ENCODE results near the gene CLSTN1. TPM values are rescaled to one million over a fixed set of nuclear protein-coding genes. Genes with fewer than 3 reads are reported as not detected.

Gene CLSTN1
- total RNA-seq, 1 donor from 2014 or later: 181 TPM

- Mint-ChIP-seq H3K4me1 (ENCODE audit: low read depth, unreplicated experiment) (peaks cover 7% of the 10 kb centered on the region), H3K9me3 (ENCODE audit: unreplicated experiment) (no peaks in the 10 kb centered on the region)
These were observed 8.6 kb downstream of the CLSTN1 start for GRCh38 chr1:9815150-9815549.

GRCh38 chr1:9814619-9815018, 9.1 kb downstream of the CLSTN1 start:
- Histone ChIP-seq H3K36me3 (ENCODE audit: insufficient read depth, low read length) (no peaks in the 10 kb centered on the region), H3K9ac (ENCODE audit: low read length) (no peak overlapping the region), H3K79me2 (ENCODE audit: insufficient read depth, low read length) (peaks cover 78% of the 10 kb centered on the region), H3K27ac (ENCODE audit: low read depth, low read length) (no peak overlapping the region), H3K4me1 (ENCODE audit: insufficient read depth, low read length) (no peaks in the 10 kb centered on the region), H3K27me3 (ENCODE audit: insufficient read depth, low read length) (no peaks in the 10 kb centered on the region), H4K20me1 (ENCODE audit: insufficient read depth, low read length) (peaks cover 62% of the 10 kb centered on the region), H3K4me2 (ENCODE audit: low read length) (no peak overlapping the region), H3K4me3 (ENCODE audit: insufficient read depth, low read depth, low read length) (no peak overlapping the region), H2AFZ (ENCODE audit: low read depth, low read length) (no peak overlapping the region), H3K9me3 (ENCODE audit: insufficient read depth, low read depth, low read length) (no peaks in the 10 kb centered on the region)
- FAIRE-seq (no peak), DNase-seq (ENCODE audit: low read depth) (no peak)
- H3K4me3 Mint-ChIP-seq (ENCODE audit: unreplicated experiment): no peak overlapping the region
- H3K27ac Mint-ChIP-seq (ENCODE audit: unreplicated experiment): no peak overlapping the region
- H3K27me3 Mint-ChIP-seq (ENCODE audit: low read depth, unreplicated experiment): no peaks in the 10 kb centered on the region
- H3K4me1 Mint-ChIP-seq (ENCODE audit: low read depth, unreplicated experiment): peaks cover 7% of the 10 kb centered on the region
- TF ChIP-seq, protein P1, sequence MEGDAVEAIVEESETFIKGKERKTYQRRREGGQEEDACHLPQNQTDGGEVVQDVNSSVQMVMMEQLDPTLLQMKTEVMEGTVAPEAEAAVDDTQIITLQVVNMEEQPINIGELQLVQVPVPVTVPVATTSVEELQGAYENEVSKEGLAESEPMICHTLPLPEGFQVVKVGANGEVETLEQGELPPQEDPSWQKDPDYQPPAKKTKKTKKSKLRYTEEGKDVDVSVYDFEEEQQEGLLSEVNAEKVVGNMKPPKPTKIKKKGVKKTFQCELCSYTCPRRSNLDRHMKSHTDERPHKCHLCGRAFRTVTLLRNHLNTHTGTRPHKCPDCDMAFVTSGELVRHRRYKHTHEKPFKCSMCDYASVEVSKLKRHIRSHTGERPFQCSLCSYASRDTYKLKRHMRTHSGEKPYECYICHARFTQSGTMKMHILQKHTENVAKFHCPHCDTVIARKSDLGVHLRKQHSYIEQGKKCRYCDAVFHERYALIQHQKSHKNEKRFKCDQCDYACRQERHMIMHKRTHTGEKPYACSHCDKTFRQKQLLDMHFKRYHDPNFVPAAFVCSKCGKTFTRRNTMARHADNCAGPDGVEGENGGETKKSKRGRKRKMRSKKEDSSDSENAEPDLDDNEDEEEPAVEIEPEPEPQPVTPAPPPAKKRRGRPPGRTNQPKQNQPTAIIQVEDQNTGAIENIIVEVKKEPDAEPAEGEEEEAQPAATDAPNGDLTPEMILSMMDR (IDR thresholded peaks at IDR 0.05; ENCODE audit: insufficient read depth, low read depth, low read length): no peak
- TF ChIP-seq EZH2 (IDR thresholded peaks at IDR 0.05; ENCODE audit: insufficient read depth, low read length): no peak
- H3K36me3 Mint-ChIP-seq (ENCODE audit: low read depth, unreplicated experiment): peaks cover 4% of the 10 kb centered on the region
- no peaks in the 10 kb centered on the region for H3K9me3 Mint-ChIP-seq (ENCODE audit: unreplicated experiment)

More at GRCh38 chr1:9815150-9815549, 8.6 kb downstream of the CLSTN1 start:
- no peaks in the 10 kb centered on the region for H3K36me3 ChIP-seq (ENCODE audit: insufficient read depth, low read length)
- TF ChIP-seq, protein P1 (IDR thresholded peaks at IDR 0.05; ENCODE audit: insufficient read depth, low read depth, low read length): no peak
- no peak for TF ChIP-seq EZH2 (IDR thresholded peaks at IDR 0.05; ENCODE audit: insufficient read depth, low read length)
- H3K27me3 ChIP-seq (ENCODE audit: insufficient read depth, low read length): no peaks in the 10 kb centered on the region
- H3K27ac ChIP-seq (ENCODE audit: low read depth, low read length): no peak overlapping the region
- no peaks in the 10 kb centered on the region for H3K9me3 ChIP-seq (ENCODE audit: insufficient read depth, low read depth, low read length)
- H3K4me1 ChIP-seq (ENCODE audit: insufficient read depth, low read length): no peaks in the 10 kb centered on the region
- H4K20me1 ChIP-seq (ENCODE audit: insufficient read depth, low read length): peaks cover 64% of the 10 kb centered on the region
- FAIRE-seq: no peak
- DNase-seq (ENCODE audit: low read depth): no peak
- Mint-ChIP-seq H3K27ac (ENCODE audit: unreplicated experiment) (no peak overlapping the region), H3K27me3 (ENCODE audit: low read depth, unreplicated experiment) (no peaks in the 10 kb centered on the region), H3K36me3 (ENCODE audit: low read depth, unreplicated experiment) (peaks cover 4% of the 10 kb centered on the region), H3K4me3 (ENCODE audit: unreplicated experiment) (no peak overlapping the region)
- H3K9ac ChIP-seq (ENCODE audit: low read length): no peak overlapping the region
- H2AFZ ChIP-seq (ENCODE audit: low read depth, low read length): no peak overlapping the region
- no peak overlapping the region for H3K4me2 ChIP-seq (ENCODE audit: low read length)
- peaks cover 81% of the 10 kb centered on the region for H3K79me2 ChIP-seq (ENCODE audit: insufficient read depth, low read length)
- H3K4me3 ChIP-seq (ENCODE audit: insufficient read depth, low read depth, low read length): no peak overlapping the region

GRCh38 chr1:9811239-9811966, 12.4 kb downstream of the CLSTN1 start:
- Histone ChIP-seq H3K4me3 (ENCODE audit: insufficient read depth, low read depth, low read length) (no peak overlapping the region), H3K9me3 (ENCODE audit: insufficient read depth, low read depth, low read length) (no peaks in the 10 kb centered on the region), H4K20me1 (ENCODE audit: insufficient read depth, low read length) (peaks cover 80% of the 10 kb centered on the region), H3K4me1 (ENCODE audit: insufficient read depth, low read length) (no peaks in the 10 kb centered on the region), H2AFZ (ENCODE audit: low read depth, low read length) (no peak overlapping the region), H3K27me3 (ENCODE audit: insufficient read depth, low read length) (no peaks in the 10 kb centered on the region), H3K27ac (ENCODE audit: low read depth, low read length) (no peak overlapping the region), H3K36me3 (ENCODE audit: insufficient read depth, low read length) (no peaks in the 10 kb centered on the region), H3K79me2 (ENCODE audit: insufficient read depth, low read length) (peaks cover 81% of the 10 kb centered on the region), H3K4me2 (ENCODE audit: low read length) (no peak overlapping the region), H3K9ac (ENCODE audit: low read length) (no peak overlapping the region)
- Mint-ChIP-seq H3K9me3 (ENCODE audit: unreplicated experiment) (no peaks in the 10 kb centered on the region), H3K27me3 (ENCODE audit: low read depth, unreplicated experiment) (no peaks in the 10 kb centered on the region), H3K27ac (ENCODE audit: unreplicated experiment) (no peak overlapping the region), H3K4me1 (ENCODE audit: low read depth, unreplicated experiment) (peaks cover 23% of the 10 kb centered on the region), H3K4me3 (ENCODE audit: unreplicated experiment) (no peak overlapping the region), H3K36me3 (ENCODE audit: low read depth, unreplicated experiment) (peaks cover 2% of the 10 kb centered on the region)
- FAIRE-seq: no peak
- DNase-seq (ENCODE audit: low read depth): no peak
- TF ChIP-seq, protein P1 (IDR thresholded peaks at IDR 0.05; ENCODE audit: insufficient read depth, low read depth, low read length): no peak
- no peak for TF ChIP-seq EZH2 (IDR thresholded peaks at IDR 0.05; ENCODE audit: insufficient read depth, low read length)

All from astrocyte (in vitro differentiated cells and primary cell).